ENCODE results near the gene FANCE. TPM values are rescaled to one million over a fixed set of nuclear protein-coding genes. Genes with fewer than 3 reads are reported as not detected.

Gene FANCE
- total RNA-seq, 1 experiment from 2014 or later, result 10.4 TPM

- intact Hi-C loops (cut with micrococcal nuclease; ENCODE audit: unreplicated experiment), result no loop called here
- no peak for TF ChIP-seq CTCF (IDR thresholded peaks at IDR 0.05; ENCODE audit: unreplicated experiment)
- H3K4me3 Mint-ChIP-seq (ENCODE audit: low read depth, unreplicated experiment), result no peak overlapping the region
- CTCF ChIA-PET, result no interaction called here
- H3K27me3 Mint-ChIP-seq (ENCODE audit: unreplicated experiment), result no peaks in the 10 kb centered on the region
- DNase-seq, result no peak
- no peaks in the 10 kb centered on the region for H3K9me3 Mint-ChIP-seq (ENCODE audit: low read depth, unreplicated experiment)
- no TSS peak for BruUV-seq (replicated peaks)
- H3K27ac Mint-ChIP-seq (ENCODE audit: unreplicated experiment), result no peak overlapping the region
- no peaks in the 10 kb centered on the region for H3K36me3 Mint-ChIP-seq (ENCODE audit: insufficient read depth, unreplicated experiment)
- no peaks in the 10 kb centered on the region for H3K4me1 Mint-ChIP-seq (ENCODE audit: low read depth, unreplicated experiment)
Observed at GRCh38 chr6:35443341-35444030, 8.7 kb upstream of the FANCE start.

DNA sequence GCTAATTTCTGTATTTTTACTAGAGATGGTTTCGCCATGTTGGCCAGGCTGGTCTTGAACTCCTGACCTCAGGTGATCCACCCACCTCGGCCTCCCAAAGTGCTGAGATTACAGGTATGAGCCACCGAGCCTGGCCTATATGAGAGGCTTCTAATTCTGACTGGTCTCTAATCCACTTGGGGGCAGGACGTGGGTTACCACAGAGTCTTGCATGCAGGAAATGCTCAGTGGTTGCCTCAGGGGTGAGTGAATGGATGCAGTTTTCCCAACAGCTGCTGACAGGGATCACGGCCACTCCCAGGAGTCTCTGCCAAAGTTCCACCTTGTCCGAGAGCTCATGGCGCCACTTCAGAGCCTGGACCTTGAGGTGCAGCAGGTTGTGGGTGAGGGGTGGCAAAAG lies 6.4 kb upstream of the FANCE start:
- BruUV-seq (replicated peaks), result no TSS peak
- Mint-ChIP-seq H3K27me3 (ENCODE audit: unreplicated experiment) (peaks cover 13% of the 10 kb centered on the region), H3K9me3 (ENCODE audit: low read depth, unreplicated experiment) (no peaks in the 10 kb centered on the region), H3K36me3 (ENCODE audit: insufficient read depth, unreplicated experiment) (no peaks in the 10 kb centered on the region), H3K4me1 (ENCODE audit: low read depth, unreplicated experiment) (no peaks in the 10 kb centered on the region), H3K4me3 (ENCODE audit: low read depth, unreplicated experiment) (no peak overlapping the region), H3K27ac (ENCODE audit: unreplicated experiment) (no peak overlapping the region)
- TF ChIP-seq CTCF (IDR thresholded peaks at IDR 0.05; ENCODE audit: unreplicated experiment), result no peak
- intact Hi-C loops (cut with micrococcal nuclease; ENCODE audit: unreplicated experiment), result no loop called here
- no peak for DNase-seq
- CTCF ChIA-PET, result interaction anchor here (0.6 kb wide), 1 partner anchor 989 kb away, joined by 3 read pairs; no protein-coding TSS in a partner anchor

GRCh38 chr6:35448191-35448590 lies 3.9 kb upstream of the FANCE start:
- peaks cover 27% of the 10 kb centered on the region for H3K27me3 Mint-ChIP-seq (ENCODE audit: unreplicated experiment)
- TF ChIP-seq CTCF (IDR thresholded peaks at IDR 0.05; ENCODE audit: unreplicated experiment), result no peak
- no peak overlapping the region for H3K4me3 Mint-ChIP-seq (ENCODE audit: low read depth, unreplicated experiment)
- intact Hi-C loops (cut with micrococcal nuclease; ENCODE audit: unreplicated experiment), result no loop called here
- no TSS peak for BruUV-seq (replicated peaks)
- H3K9me3 Mint-ChIP-seq (ENCODE audit: low read depth, unreplicated experiment), result no peaks in the 10 kb centered on the region
- H3K27ac Mint-ChIP-seq (ENCODE audit: unreplicated experiment), result no peak overlapping the region
- CTCF ChIA-PET, result interaction anchor here (0.5 to 1.6 kb wide), 5 partner anchors 23 to 129 kb away, joined by 3 to 55 read pairs (median 3); partner anchors contain the start of gene PPARD
- H3K36me3 Mint-ChIP-seq (ENCODE audit: insufficient read depth, unreplicated experiment), result peaks cover 12% of the 10 kb centered on the region
- DNase-seq, result no peak
- peaks cover 13% of the 10 kb centered on the region for H3K4me1 Mint-ChIP-seq (ENCODE audit: low read depth, unreplicated experiment)

GRCh38 chr6:35449287-35449881 lies 2.8 kb upstream of the FANCE start:
- Mint-ChIP-seq H3K27me3 (ENCODE audit: unreplicated experiment) (peaks cover 27% of the 10 kb centered on the region), H3K9me3 (ENCODE audit: low read depth, unreplicated experiment) (no peaks in the 10 kb centered on the region), H3K27ac (ENCODE audit: unreplicated experiment) (no peak overlapping the region), H3K36me3 (ENCODE audit: insufficient read depth, unreplicated experiment) (peaks cover 13% of the 10 kb centered on the region), H3K4me3 (ENCODE audit: low read depth, unreplicated experiment) (no peak overlapping the region), H3K4me1 (ENCODE audit: low read depth, unreplicated experiment) (peaks cover 25% of the 10 kb centered on the region)
- DNase-seq, result peak; percentile 37
- BruUV-seq (replicated peaks), result no TSS peak
- CTCF ChIA-PET, result interaction anchor here (0.6 to 1.6 kb wide), 17 partner anchors 13 to 156 kb away, joined by 3 to 55 read pairs (median 4); partner anchors contain the start of genes DEF6 and PPARD
- peak; percentile 71 for TF ChIP-seq CTCF (IDR thresholded peaks at IDR 0.05; ENCODE audit: unreplicated experiment)
- intact Hi-C loops (cut with micrococcal nuclease; ENCODE audit: unreplicated experiment), result loop anchor here (1.0 kb wide), 2 partner anchors 107 to 152 kb away; partner anchors contain the start of genes DEF6 and PPARD

All from Calu3 (cell line).